Hepatocyte (in vitro differentiated cells): ENCODE data around the gene MED16.

Experiments used
- CTCF ChIP-seq: fragments of 200-600 bp; sonication (generic); IDR thresholded peaks from 2 replicates; pipeline ENCODE4 v1.5.1; 2016; ENCODE audit warnings: antibody characterized with exemption, mild to moderate bottlenecking; ENCODE audit not compliant: poor library complexity
- EZH2 ChIP-seq: fragments of 200-600 bp; sonication (generic); IDR thresholded peaks from 2 replicates; pipeline ENCODE4 v1.6.1; 2016; ENCODE audit warnings: antibody characterized with exemption, mild to moderate bottlenecking, borderline replicate concordance
- EZH2phosphoT487 ChIP-seq: fragments of 200-600 bp; sonication (generic); IDR thresholded peaks from one replicate; pipeline ENCODE4 v1.6.1; 2018; ENCODE audit warnings: antibody characterized with exemption, mild to moderate bottlenecking, low read depth, moderate library complexity; ENCODE audit not compliant: unreplicated experiment, severe bottlenecking

- no peak for TF ChIP-seq CTCF
- no peak for TF ChIP-seq EZH2
- TF ChIP-seq EZH2phosphoT487 = no peak
Measured at GRCh38 chr19:900302-901111, 7.5 kb upstream of the MED16 start.
